ENCODE data around the gene CT45A8. TPM values are rescaled to one million over a fixed set of nuclear protein-coding genes. Genes with fewer than 3 reads are reported as not detected.
"Not testable (repeated sequence)": the region's sequence is repeated elsewhere in the genome, so short reads cannot be mapped to it uniquely, and the experiment has no call there.

CT45A8 gene
- total RNA-seq = not detected
- not detected for polyA plus RNA-seq

- H3K27ac ChIP-seq (ENCODE audit: low read depth, low read length); H3K4me1 Mint-ChIP-seq; H3K36me3 ChIP-seq (ENCODE audit: insufficient read depth, low read length); H3K27ac Mint-ChIP-seq; H3K4me1 ChIP-seq (ENCODE audit: insufficient read depth, low read length); H3K9me3 ChIP-seq (ENCODE audit: low read length); H3K4me3 Mint-ChIP-seq; H3K4me3 ChIP-seq (ENCODE audit: low read length); POLR2A ChIA-PET; H3K36me3 Mint-ChIP-seq; H3K9me3 Mint-ChIP-seq; H3K27me3 ChIP-seq (ENCODE audit: insufficient read depth, low read length, poor library complexity, severe bottlenecking); CTCF ChIA-PET; DNase-seq; H3K27me3 Mint-ChIP-seq: not testable (repeated sequence)
Measured at GRCh38 chrX:135854438-135854837, at the start of gene CT45A8. Gene CT45A8 (minus strand): TSS chrX:135854538. CDS start chrX:135850783, 3,755 bp downstream.

GRCh38 chrX:135893294-135893817 lies 39.0 kb upstream of the CT45A8 start, which contains the start of the genes CT45A10 and SAGE1:
Gene CT45A10 (minus strand): TSS chrX:135893444. CDS start chrX:135885344, 8,100 bp downstream.
Gene SAGE1 (plus strand): TSS chrX:135893716. CDS start chrX:135896243, 2,527 bp downstream.
- H3K27me3 ChIP-seq (ENCODE audit: insufficient read depth, low read length, poor library complexity, severe bottlenecking) = no peaks in the 10 kb centered on the region
- H3K36me3 ChIP-seq (ENCODE audit: insufficient read depth, low read length) = no peaks in the 10 kb centered on the region
- H3K27ac ChIP-seq (ENCODE audit: low read depth, low read length) = no peak within 1 kb of the TSS
- no peaks in the 10 kb centered on the region for H3K9me3 Mint-ChIP-seq
- H3K4me3 Mint-ChIP-seq = peak within 1 kb of the TSS in 1 of 7 donors; percentile 63
- no peaks in the 10 kb centered on the region for H3K4me1 Mint-ChIP-seq
- ChIA-PET CTCF (no interaction called here), POLR2A (no interaction called here)
- peaks cover 0 to 3% of the 10 kb centered on the region in 2 donors for H3K27me3 Mint-ChIP-seq
- no peaks in the 10 kb centered on the region for H3K4me1 ChIP-seq (ENCODE audit: insufficient read depth, low read length)
- no peak within 1 kb of the TSS for H3K4me3 ChIP-seq (ENCODE audit: low read length)
- H3K36me3 Mint-ChIP-seq = no peaks in the 10 kb centered on the region
- H3K9me3 ChIP-seq (ENCODE audit: low read length) = no peaks in the 10 kb centered on the region
- no peak within 1 kb of the TSS for H3K27ac Mint-ChIP-seq
- DNase-seq = no peak

- Histone ChIP-seq H3K36me3 (ENCODE audit: insufficient read depth, low read length) (no peaks in the 10 kb centered on the region), H3K9me3 (ENCODE audit: low read length) (no peaks in the 10 kb centered on the region), H3K27me3 (ENCODE audit: insufficient read depth, low read length, poor library complexity, severe bottlenecking) (no peaks in the 10 kb centered on the region), H3K4me3 (ENCODE audit: low read length) (no peak overlapping the region), H3K4me1 (ENCODE audit: insufficient read depth, low read length) (no peaks in the 10 kb centered on the region), H3K27ac (ENCODE audit: low read depth, low read length) (no peak overlapping the region)
- POLR2A ChIA-PET = no interaction called here
- CTCF ChIA-PET = no interaction called here
- Mint-ChIP-seq H3K9me3 (no peaks in the 10 kb centered on the region), H3K4me3 (peak overlapping the region in 1 of 7 donors; percentile 63), H3K4me1 (no peaks in the 10 kb centered on the region), H3K27me3 (no peaks in the 10 kb centered on the region), H3K36me3 (no peaks in the 10 kb centered on the region), H3K27ac (no peak overlapping the region)
- DNase-seq = no peak
Measured at GRCh38 chrX:135892781-135893180, 38.4 kb upstream of the CT45A8 start.

GRCh38 chrX:135890087-135890585 lies 35.8 kb upstream of the CT45A8 start:
- POLR2A ChIA-PET = no interaction called here
- H3K27me3 ChIP-seq (ENCODE audit: insufficient read depth, low read length, poor library complexity, severe bottlenecking) = no peaks in the 10 kb centered on the region
- H3K4me3 ChIP-seq (ENCODE audit: low read length) = no peak overlapping the region
- Mint-ChIP-seq H3K27me3 (no peaks in the 10 kb centered on the region), H3K4me3 (no peak overlapping the region), H3K36me3 (no peaks in the 10 kb centered on the region), H3K9me3 (no peaks in the 10 kb centered on the region), H3K27ac (peak overlapping the region in 1 of 8 donors; percentile 11), H3K4me1 (no peaks in the 10 kb centered on the region)
- no peaks in the 10 kb centered on the region for H3K9me3 ChIP-seq (ENCODE audit: low read length)
- CTCF ChIA-PET = no interaction called here
- no peak overlapping the region for H3K27ac ChIP-seq (ENCODE audit: low read depth, low read length)
- no peaks in the 10 kb centered on the region for H3K4me1 ChIP-seq (ENCODE audit: insufficient read depth, low read length)
- no peak for DNase-seq
- H3K36me3 ChIP-seq (ENCODE audit: insufficient read depth, low read length) = no peaks in the 10 kb centered on the region

GRCh38 chrX:135888976-135889375 lies 34.6 kb upstream of the CT45A8 start:
- H3K36me3 Mint-ChIP-seq; H3K9me3 ChIP-seq (ENCODE audit: low read length); H3K4me1 Mint-ChIP-seq; H3K27me3 Mint-ChIP-seq; H3K36me3 ChIP-seq (ENCODE audit: insufficient read depth, low read length); H3K9me3 Mint-ChIP-seq; POLR2A ChIA-PET; H3K4me3 ChIP-seq (ENCODE audit: low read length); H3K27me3 ChIP-seq (ENCODE audit: insufficient read depth, low read length, poor library complexity, severe bottlenecking); H3K4me1 ChIP-seq (ENCODE audit: insufficient read depth, low read length); DNase-seq; H3K27ac Mint-ChIP-seq; CTCF ChIA-PET; H3K27ac ChIP-seq (ENCODE audit: low read depth, low read length); H3K4me3 Mint-ChIP-seq: not testable (repeated sequence)

- H3K9me3 Mint-ChIP-seq; DNase-seq; H3K4me1 ChIP-seq (ENCODE audit: insufficient read depth, low read length); H3K36me3 Mint-ChIP-seq; H3K27me3 Mint-ChIP-seq; H3K36me3 ChIP-seq (ENCODE audit: insufficient read depth, low read length); H3K4me1 Mint-ChIP-seq; H3K27me3 ChIP-seq (ENCODE audit: insufficient read depth, low read length, poor library complexity, severe bottlenecking); H3K27ac Mint-ChIP-seq; H3K4me3 Mint-ChIP-seq; CTCF ChIA-PET; H3K27ac ChIP-seq (ENCODE audit: low read depth, low read length); POLR2A ChIA-PET; H3K4me3 ChIP-seq (ENCODE audit: low read length); H3K9me3 ChIP-seq (ENCODE audit: low read length): not testable (repeated sequence)
Measured at GRCh38 chrX:135888230-135888629, 33.9 kb upstream of the CT45A8 start.

- POLR2A ChIA-PET; H3K9me3 ChIP-seq (ENCODE audit: low read length); H3K9me3 Mint-ChIP-seq; H3K36me3 ChIP-seq (ENCODE audit: insufficient read depth, low read length); H3K4me1 ChIP-seq (ENCODE audit: insufficient read depth, low read length); H3K27ac Mint-ChIP-seq; H3K4me3 Mint-ChIP-seq; DNase-seq; CTCF ChIA-PET; H3K27ac ChIP-seq (ENCODE audit: low read depth, low read length); H3K27me3 ChIP-seq (ENCODE audit: insufficient read depth, low read length, poor library complexity, severe bottlenecking); H3K4me3 ChIP-seq (ENCODE audit: low read length); H3K27me3 Mint-ChIP-seq; H3K36me3 Mint-ChIP-seq; H3K4me1 Mint-ChIP-seq: not testable (repeated sequence)
Measured at GRCh38 chrX:135882741-135883140, 28.4 kb upstream of the CT45A8 start.

- CTCF ChIA-PET; H3K27me3 Mint-ChIP-seq; H3K4me1 Mint-ChIP-seq; H3K36me3 Mint-ChIP-seq; H3K9me3 Mint-ChIP-seq; H3K4me3 Mint-ChIP-seq; H3K27ac Mint-ChIP-seq; H3K27ac ChIP-seq (ENCODE audit: low read depth, low read length); H3K36me3 ChIP-seq (ENCODE audit: insufficient read depth, low read length); H3K4me1 ChIP-seq (ENCODE audit: insufficient read depth, low read length); DNase-seq; H3K27me3 ChIP-seq (ENCODE audit: insufficient read depth, low read length, poor library complexity, severe bottlenecking); H3K9me3 ChIP-seq (ENCODE audit: low read length); POLR2A ChIA-PET; H3K4me3 ChIP-seq (ENCODE audit: low read length): not testable (repeated sequence)
Measured at GRCh38 chrX:135871712-135872111, 17.4 kb upstream of the CT45A8 start, which contains the start of gene CT45A9. Gene CT45A9 (minus strand): TSS chrX:135871812. CDS start chrX:135868061, 3,751 bp downstream.

- CTCF ChIA-PET; H3K36me3 ChIP-seq (ENCODE audit: insufficient read depth, low read length); DNase-seq; H3K36me3 Mint-ChIP-seq; H3K9me3 Mint-ChIP-seq; POLR2A ChIA-PET; H3K9me3 ChIP-seq (ENCODE audit: low read length); H3K4me3 ChIP-seq (ENCODE audit: low read length); H3K4me1 Mint-ChIP-seq; H3K27ac ChIP-seq (ENCODE audit: low read depth, low read length); H3K27me3 Mint-ChIP-seq; H3K27me3 ChIP-seq (ENCODE audit: insufficient read depth, low read length, poor library complexity, severe bottlenecking); H3K4me3 Mint-ChIP-seq; H3K4me1 ChIP-seq (ENCODE audit: insufficient read depth, low read length); H3K27ac Mint-ChIP-seq: not testable (repeated sequence)
Measured at GRCh38 chrX:135837180-135837579, 17.2 kb downstream of the CT45A8 start, which contains the start of gene CT45A7. Gene CT45A7 (minus strand): TSS chrX:135837280. CDS start chrX:135833533, 3,747 bp downstream.
